Stomach (tissue), 9 donors: ENCODE data around the gene SCAMP2. TPM values are rescaled to one million over a fixed set of nuclear protein-coding genes. Genes with fewer than 3 reads are reported as not detected.

Experiments
- DNase-seq, 2 donors: peaks; one replicate each; pipeline versions ENCODE4 v3.0.0 to v3.0.0-alpha.2; 2013 to 2019
- H3K27ac ChIP-seq, 5 donors: fragments of 200-600 bp in 4 of 5; sonication (generic) in 4 of 5; one replicate each; pipeline ENCODE4 v1.5.1; 2013 to 2019; ENCODE audit warnings: mild to moderate bottlenecking in 1 of 5, moderate library complexity in 1 of 5
- H3K27me3 ChIP-seq, 3 donors: fragments of 200-600 bp; sonication (generic); one replicate each; pipeline ENCODE4 v1.5.1; 2017 to 2019; ENCODE audit warnings: mixed run types in 1 of 3
- H3K36me3 ChIP-seq, 4 donors: fragments of 200-600 bp; sonication (generic); 1 replicate in 3 of 4; 2 replicates in 1 of 4; pipeline ENCODE4 v1.5.1; 2016 to 2019
- H3K4me1 ChIP-seq, 4 donors: fragments of 200-600 bp; sonication (generic); one replicate each; pipeline ENCODE4 v1.5.1; 2016 to 2019
- H3K4me3 ChIP-seq, 4 donors: fragments of 200-600 bp; sonication (generic) in 3 of 4; one replicate each; pipeline ENCODE4 v1.5.1; 2016 to 2019; ENCODE audit warnings: mild to moderate bottlenecking in 1 of 4
- H3K9me3 ChIP-seq, 4 donors: fragments of 200-600 bp; sonication (generic); one replicate each; pipeline ENCODE4 v1.5.1; 2016 to 2019
- EP300 ChIP-seq: sonication (generic); formaldehyde crosslinking; IDR thresholded peaks from one replicate; pipeline ENCODE4 v1.6.1; 2017; ENCODE audit warnings: antibody characterized with exemption
- POLR2A ChIP-seq, 4 donors: fragments of 450-650 bp; IDR thresholded peaks; one replicate each; pipeline ENCODE4 v1.6.1; 2016; ENCODE audit warnings: antibody characterized with exemption in 4 of 4, control low read depth in 2 of 4, mild to moderate bottlenecking in 1 of 4, moderate library complexity in 1 of 4
- POLR2AphosphoS5 ChIP-seq, 3 donors: sonication (generic); formaldehyde crosslinking; IDR thresholded peaks; one replicate each; pipeline ENCODE4 v1.6.1; 2016; ENCODE audit warnings: antibody characterized with exemption in 3 of 3
- WGBS, 5 donors: extraction: QIAGEN DNeasy Blood & Tissue Kit in 3 of 5; methylation state at CpG; one replicate each; pipeline versions ENCODE4 v1.1.5 to v1.1.7; 2013 to 2018; 5-methylcytosine and 5-hydroxymethylcytosine counted together
- intact Hi-C: fragments of 100-400 bp; cut with DNase I; formaldehyde crosslinking; loops from one replicate; pipeline ENCODE4 v1.15.1; 2023; ENCODE audit warnings: low total_unique reads
- polyA plus RNA-seq, 3 donors: library from polyadenylated mRNA; stranded (reverse); fragments of 200-250 nt; gene quantifications; one replicate each; pipeline ENCODE4 v1.2.3, GENCODE V29; 2013
- total RNA-seq, 5 donors: library from RNA; depleted of rRNA; stranded (reverse); fragments of >200 nt; gene quantifications; one replicate each; pipeline versions ENCODE4 v1.1.0 to v1.2.3, GENCODE V29; 2014 to 2016
- TF ChIP-seq, protein P1 (sequence below), 7 experiments: fragments of 450-650 bp in 4 of 7; fragments of 200-600 bp in 3 of 7; sonication (generic) in 3 of 7; IDR thresholded peaks; one replicate each; pipeline ENCODE4 v1.5.1; 2016 to 2019; ENCODE audit warnings: antibody characterized with exemption in 7 of 7, control low read depth in 2 of 7, mild to moderate bottlenecking in 1 of 7
- donor health status: healthy with polysubstance abuse.
- donor health status: Bipolar disorder and iron deficiency.
- donor health status: healthy.

SCAMP2 gene
- total and polyA plus RNA-seq, 8 donors, result 16.8 to 134 (median 38.9) TPM

DNA sequence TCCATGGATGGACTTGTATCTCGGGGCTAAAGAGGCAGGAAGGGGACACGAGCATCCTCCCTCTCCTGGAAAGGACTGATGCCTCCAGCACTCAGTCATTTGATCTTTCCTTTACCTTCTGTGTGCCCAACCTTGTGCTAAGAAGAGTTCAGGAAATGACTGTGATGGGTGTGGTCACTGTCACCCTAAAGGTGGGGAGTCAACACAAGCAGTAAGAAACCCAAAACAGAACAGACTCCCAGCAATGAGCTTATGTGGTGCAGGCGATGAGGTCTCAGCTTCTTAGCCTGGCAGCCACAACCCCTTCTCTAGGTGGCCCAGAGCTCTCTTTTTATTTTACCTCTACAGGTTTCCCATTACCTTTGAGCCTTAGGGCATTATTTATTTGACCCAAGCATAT, 20.5 kb upstream of the SCAMP2 start:
- WGBS, 5 donors, result 72 to 100% (median 81%) methylated on average over 1 to 3 of the region's 3 CpGs

DNA sequence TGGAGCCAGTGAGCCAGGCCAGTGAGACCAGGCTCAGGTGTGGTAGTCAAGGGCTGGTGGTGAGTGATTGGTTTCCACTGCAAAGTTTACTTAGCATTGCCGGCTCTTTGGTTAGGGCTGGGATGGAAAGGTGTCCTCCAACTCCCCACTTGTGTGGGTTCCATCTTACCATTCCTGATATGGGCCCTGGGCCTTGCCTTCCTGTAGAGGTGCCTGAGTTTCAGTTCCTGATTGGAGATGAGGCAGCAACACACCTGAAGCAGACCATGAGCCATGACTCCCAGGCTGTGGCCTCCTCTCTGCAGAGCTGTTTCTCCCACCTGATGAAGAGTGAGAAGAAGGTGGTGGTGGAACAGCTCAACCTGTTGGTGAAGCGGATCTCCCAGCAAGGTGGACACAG, 19.8 kb upstream of the SCAMP2 start:
- Histone ChIP-seq H3K4me1 (peaks cover 12 to 53% (median 35%) of the 10 kb centered on the region in 4 donors), H3K4me3 (no peak overlapping the region), H3K27ac (no peak overlapping the region), H3K36me3 (peaks cover 8 to 53% (median 49%) of the 10 kb centered on the region in 4 donors), H3K9me3 (no peaks in the 10 kb centered on the region), H3K27me3 (no peaks in the 10 kb centered on the region)
- intact Hi-C loops, result loop anchor here (10.0 kb wide), 1 partner anchor 48 kb away; the partner anchor contains the start of gene ULK3
- WGBS, 5 donors, result 86 to 95% (median 92%) methylated on average over 2 of the region's 2 CpGs
- no peak for TF ChIP-seq EP300
- TF ChIP-seq POLR2A (IDR thresholded peaks at IDR 0.05), result no peak
- no peak for TF ChIP-seq POLR2AphosphoS5 (IDR thresholded peaks at IDR 0.05)
- TF ChIP-seq, protein P1, sequence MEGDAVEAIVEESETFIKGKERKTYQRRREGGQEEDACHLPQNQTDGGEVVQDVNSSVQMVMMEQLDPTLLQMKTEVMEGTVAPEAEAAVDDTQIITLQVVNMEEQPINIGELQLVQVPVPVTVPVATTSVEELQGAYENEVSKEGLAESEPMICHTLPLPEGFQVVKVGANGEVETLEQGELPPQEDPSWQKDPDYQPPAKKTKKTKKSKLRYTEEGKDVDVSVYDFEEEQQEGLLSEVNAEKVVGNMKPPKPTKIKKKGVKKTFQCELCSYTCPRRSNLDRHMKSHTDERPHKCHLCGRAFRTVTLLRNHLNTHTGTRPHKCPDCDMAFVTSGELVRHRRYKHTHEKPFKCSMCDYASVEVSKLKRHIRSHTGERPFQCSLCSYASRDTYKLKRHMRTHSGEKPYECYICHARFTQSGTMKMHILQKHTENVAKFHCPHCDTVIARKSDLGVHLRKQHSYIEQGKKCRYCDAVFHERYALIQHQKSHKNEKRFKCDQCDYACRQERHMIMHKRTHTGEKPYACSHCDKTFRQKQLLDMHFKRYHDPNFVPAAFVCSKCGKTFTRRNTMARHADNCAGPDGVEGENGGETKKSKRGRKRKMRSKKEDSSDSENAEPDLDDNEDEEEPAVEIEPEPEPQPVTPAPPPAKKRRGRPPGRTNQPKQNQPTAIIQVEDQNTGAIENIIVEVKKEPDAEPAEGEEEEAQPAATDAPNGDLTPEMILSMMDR (IDR thresholded peaks at IDR 0.05), result no peak
- no peak for DNase-seq

More for the DNA sequence above, 20.5 kb upstream of the SCAMP2 start:
- Histone ChIP-seq H3K36me3 (peaks cover 8 to 60% (median 56%) of the 10 kb centered on the region in 4 donors), H3K4me3 (no peak overlapping the region), H3K9me3 (no peaks in the 10 kb centered on the region), H3K27me3 (no peaks in the 10 kb centered on the region), H3K27ac (no peak overlapping the region), H3K4me1 (peaks cover 12 to 50% (median 35%) of the 10 kb centered on the region in 4 donors)
- DNase-seq, result peak in 1 of 2 donors; percentile 37
- intact Hi-C loops, result loop anchor here (10.0 kb wide), 1 partner anchor 49 kb away; the partner anchor contains the start of gene ULK3
- TF ChIP-seq POLR2AphosphoS5 (IDR thresholded peaks at IDR 0.05) (no peak), POLR2A (IDR thresholded peaks at IDR 0.05) (no peak), EP300 (no peak)
- TF ChIP-seq, protein P1 (IDR thresholded peaks at IDR 0.05), result no peak

DNA sequence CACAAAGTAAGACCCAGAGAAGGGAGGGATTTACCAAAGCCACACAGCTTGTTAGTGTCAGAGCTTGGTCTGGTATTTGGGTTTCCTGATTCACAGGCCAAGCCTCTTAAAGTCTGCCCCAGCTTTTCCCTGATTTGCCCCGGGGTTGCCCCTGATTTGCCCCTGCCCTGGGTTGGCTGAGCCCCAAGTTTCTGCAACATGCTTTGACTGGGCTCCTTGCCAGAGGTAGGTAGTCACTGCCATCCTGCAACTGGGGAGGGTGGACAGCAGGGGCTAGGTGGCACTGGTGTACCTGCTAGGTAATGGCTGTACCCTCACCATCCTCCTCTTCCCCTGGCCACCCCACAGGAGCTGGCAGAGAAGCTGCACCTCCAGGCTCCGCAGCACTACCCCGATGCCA, 19.1 kb upstream of the SCAMP2 start:
- intact Hi-C loops, result loop anchor here (10.0 kb wide), 1 partner anchor 48 kb away; the partner anchor contains the start of gene ULK3
- peaks cover 8 to 47% (median 43%) of the 10 kb centered on the region in 4 donors for H3K36me3 ChIP-seq
- TF ChIP-seq EP300 (no peak), POLR2AphosphoS5 (IDR thresholded peaks at IDR 0.05) (no peak), POLR2A (IDR thresholded peaks at IDR 0.05) (no peak)
- H3K4me3 ChIP-seq, result no peak overlapping the region
- WGBS, 5 donors, result 71 to 84% (median 74%) methylated on average over 3 of the region's 3 CpGs
- peaks cover 12 to 53% (median 35%) of the 10 kb centered on the region in 4 donors for H3K4me1 ChIP-seq
- H3K27ac ChIP-seq, result peak overlapping the region in 2 of 5 donors; percentile 51 to 57
- peak in 1 of 2 donors; percentile 66 for DNase-seq
- H3K27me3 ChIP-seq, result no peaks in the 10 kb centered on the region
- H3K9me3 ChIP-seq, result no peaks in the 10 kb centered on the region

DNA sequence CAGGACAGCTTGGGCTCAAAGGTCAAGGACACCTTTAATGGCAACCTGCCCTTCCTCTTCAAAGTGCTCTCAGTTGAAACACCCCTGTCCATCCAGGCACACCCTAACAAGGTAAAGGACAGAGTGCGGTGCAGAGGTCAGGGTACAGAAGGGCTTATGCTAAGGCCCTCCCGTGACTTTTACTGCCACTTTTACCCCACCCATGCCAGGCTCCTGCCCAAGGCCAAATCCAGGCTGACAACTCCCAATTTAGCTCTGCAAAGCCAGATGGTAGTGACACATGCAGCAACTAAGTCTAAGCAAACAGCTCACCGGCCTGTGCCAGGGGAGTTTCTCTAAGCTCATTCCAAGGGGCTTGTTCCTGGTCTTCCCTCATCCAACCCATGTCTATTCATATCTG, 18.3 kb upstream of the SCAMP2 start:
- Histone ChIP-seq H3K4me1 (peaks cover 12 to 53% (median 35%) of the 10 kb centered on the region in 4 donors), H3K27ac (peak overlapping the region in 2 of 5 donors; percentile 51 to 57), H3K9me3 (no peaks in the 10 kb centered on the region), H3K4me3 (no peak overlapping the region), H3K36me3 (peaks cover 8 to 39% (median 35%) of the 10 kb centered on the region in 4 donors), H3K27me3 (no peaks in the 10 kb centered on the region)
- TF ChIP-seq POLR2AphosphoS5 (IDR thresholded peaks at IDR 0.05) (peak in 1 of 3 donors; percentile 15), EP300 (no peak), POLR2A (IDR thresholded peaks at IDR 0.05) (no peak)
- TF ChIP-seq, protein P1 (IDR thresholded peaks at IDR 0.05), result no peak
- 78 to 98% (median 83%) methylated on average over 3 of the region's 3 CpGs for WGBS, 5 donors
- intact Hi-C loops, result loop anchor here (10.0 kb wide), 1 partner anchor 47 kb away; the partner anchor contains the start of gene ULK3
- DNase-seq, result peak in 1 of 2 donors; percentile 27

DNA sequence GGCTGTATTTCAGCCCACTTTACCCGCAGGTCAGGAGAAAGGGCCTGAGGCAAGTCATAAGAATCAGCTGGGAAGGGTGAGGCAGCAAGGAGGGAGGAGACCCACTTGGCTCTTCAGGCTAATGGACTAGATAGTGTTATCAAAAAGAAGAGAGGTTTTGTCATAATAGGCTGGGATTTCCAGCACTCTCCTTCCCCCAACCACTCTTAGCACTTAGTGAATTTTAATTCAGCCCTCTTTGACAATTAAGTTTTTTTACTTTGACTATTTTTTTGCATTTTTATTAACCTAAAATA, 17.4 kb upstream of the SCAMP2 start:
- H3K36me3 ChIP-seq, result peaks cover 8 to 30% (median 26%) of the 10 kb centered on the region in 4 donors
- 0 to 14% (median 3%) methylated on average over 1 of the region's 1 CpG for WGBS, 5 donors
- peaks cover 12 to 53% (median 35%) of the 10 kb centered on the region in 4 donors for H3K4me1 ChIP-seq
- DNase-seq, result no peak
- H3K9me3 ChIP-seq, result no peaks in the 10 kb centered on the region
- peak overlapping the region; percentile 75 to 93 (median 88) for H3K4me3 ChIP-seq
- TF ChIP-seq, protein P1 (IDR thresholded peaks at IDR 0.05), result no peak
- TF ChIP-seq POLR2AphosphoS5 (IDR thresholded peaks at IDR 0.05) (no peak), EP300 (no peak), POLR2A (IDR thresholded peaks at IDR 0.05) (no peak)
- peak overlapping the region; percentile 70 to 90 (median 81) for H3K27ac ChIP-seq
- no peaks in the 10 kb centered on the region for H3K27me3 ChIP-seq
- intact Hi-C loops, result loop anchor here (10.0 kb wide), 1 partner anchor 46 kb away; the partner anchor contains the start of gene ULK3
